NCI-H82 treated with DMSO at 0.1 percent for 48 hours (cell line): ENCODE data around the gene UPP1.

ENCODE experiments used
- DNase-seq: peaks from one replicate; lab custom pipeline; 2025; ENCODE audit not compliant: unreplicated experiment; lab: John Stamatoyannopoulos, UW

The UPP1 gene

GRCh38 chr7:48085433-48085791, 3.7 kb upstream of the UPP1 start:
- DNase-seq: no peak

- no peak for DNase-seq
Observed at GRCh38 chr7:48085942-48086341, 3.1 kb upstream of the UPP1 start.

DNA sequence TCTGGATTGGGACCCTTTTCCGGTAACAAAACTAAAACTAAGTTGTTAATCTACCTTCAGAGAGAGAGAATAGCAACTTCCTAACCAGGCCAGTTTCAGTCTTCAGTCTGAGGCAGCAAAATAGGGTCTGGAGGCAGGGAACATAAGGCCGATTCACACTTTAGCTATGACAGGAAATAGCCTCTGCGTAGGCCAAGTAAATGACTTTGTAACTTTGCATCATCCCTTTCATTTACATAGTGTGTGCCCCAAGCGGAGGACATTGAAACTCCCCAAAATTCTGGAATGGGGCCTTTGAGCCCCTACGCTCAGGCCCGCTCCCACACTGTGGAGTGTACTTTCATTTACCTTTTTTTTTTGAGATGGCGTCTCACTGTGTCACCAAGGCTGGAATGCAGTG, 1.7 kb upstream of the UPP1 start:
- DNase-seq: no peak

- DNase-seq: peak; percentile 50
Observed at GRCh38 chr7:48088559-48089045, 463 bp upstream of the UPP1 start.

GRCh38 chr7:48090095-48090805, 1.2 kb downstream of the UPP1 start:
- no peak for DNase-seq

- DNase-seq: no peak
Observed at GRCh38 chr7:48091506-48092433, 2.7 kb downstream of the UPP1 start.

GRCh38 chr7:48094861-48095293, 5.8 kb downstream of the UPP1 start:
- DNase-seq: no peak

DNA sequence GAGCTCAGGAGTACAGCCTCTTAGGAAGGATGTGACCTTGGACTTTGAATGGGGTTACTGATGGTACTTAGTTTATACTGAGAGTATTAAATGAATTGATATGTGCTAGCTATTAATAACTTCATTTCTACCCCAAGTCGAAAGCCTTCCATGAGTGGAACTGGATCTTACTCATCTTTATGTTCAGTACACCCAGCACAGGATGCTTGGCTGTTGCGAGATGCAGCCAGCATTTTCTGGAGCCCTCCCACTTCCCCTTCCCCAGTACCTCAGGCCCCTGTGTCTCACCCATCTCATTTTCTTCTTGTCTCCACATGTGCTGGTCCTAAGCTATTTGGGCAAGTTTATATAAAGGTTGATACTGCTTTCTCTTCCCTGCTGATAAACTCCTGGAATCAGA, 7.2 kb downstream of the UPP1 start:
- no peak for DNase-seq

- DNase-seq: no peak
Observed at GRCh38 chr7:48097521-48098231, 8.6 kb downstream of the UPP1 start.

DNA sequence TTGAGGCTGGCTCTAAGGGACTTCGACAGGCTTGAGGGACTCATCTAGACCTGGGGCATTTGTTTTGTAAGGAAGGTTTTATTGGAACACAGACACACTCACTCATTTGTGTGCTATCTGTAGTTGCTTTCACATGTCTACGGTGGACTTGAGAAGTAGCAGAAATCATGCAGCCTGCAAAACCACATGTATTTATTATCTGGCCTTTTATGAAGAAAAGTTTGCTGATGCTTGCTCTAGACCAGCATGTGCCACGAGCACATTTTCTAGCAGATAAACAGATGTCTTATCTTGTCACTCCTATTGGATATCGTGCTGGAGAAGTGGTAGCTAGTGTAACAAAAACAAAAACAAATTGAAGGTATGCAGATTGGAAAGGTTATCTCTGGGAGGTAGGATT, 9.8 kb downstream of the UPP1 start:
- DNase-seq: no peak

GRCh38 chr7:48099781-48100180, 10.7 kb downstream of the UPP1 start:
- no peak for DNase-seq

DNA sequence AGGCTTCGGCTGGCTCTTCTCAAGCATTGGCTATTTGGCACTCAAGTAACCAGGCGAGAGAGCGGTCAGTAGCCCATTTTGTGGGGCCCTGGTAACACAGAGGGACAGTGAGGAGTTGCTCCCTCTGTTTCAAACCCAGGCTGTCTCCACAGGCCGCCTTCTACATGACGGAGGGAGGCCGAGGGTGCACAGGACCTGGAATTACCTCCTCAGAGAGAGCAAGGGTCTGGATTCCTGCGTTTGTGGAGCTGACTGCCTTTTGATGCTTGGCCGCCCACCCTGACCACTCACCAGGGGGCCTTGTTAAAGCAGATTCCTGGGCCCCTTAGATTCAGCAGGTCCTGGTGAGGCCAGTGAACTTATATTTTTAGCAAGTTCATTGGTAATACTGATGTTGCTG, 12.3 kb downstream of the UPP1 start:
- no peak for DNase-seq

- DNase-seq: no peak
Observed at GRCh38 chr7:48101968-48102367, 12.9 kb downstream of the UPP1 start.

GRCh38 chr7:48102530-48102929, 13.5 kb downstream of the UPP1 start:
- no peak for DNase-seq

GRCh38 chr7:48105045-48105444, 16.0 kb downstream of the UPP1 start:
- DNase-seq: no peak

DNA sequence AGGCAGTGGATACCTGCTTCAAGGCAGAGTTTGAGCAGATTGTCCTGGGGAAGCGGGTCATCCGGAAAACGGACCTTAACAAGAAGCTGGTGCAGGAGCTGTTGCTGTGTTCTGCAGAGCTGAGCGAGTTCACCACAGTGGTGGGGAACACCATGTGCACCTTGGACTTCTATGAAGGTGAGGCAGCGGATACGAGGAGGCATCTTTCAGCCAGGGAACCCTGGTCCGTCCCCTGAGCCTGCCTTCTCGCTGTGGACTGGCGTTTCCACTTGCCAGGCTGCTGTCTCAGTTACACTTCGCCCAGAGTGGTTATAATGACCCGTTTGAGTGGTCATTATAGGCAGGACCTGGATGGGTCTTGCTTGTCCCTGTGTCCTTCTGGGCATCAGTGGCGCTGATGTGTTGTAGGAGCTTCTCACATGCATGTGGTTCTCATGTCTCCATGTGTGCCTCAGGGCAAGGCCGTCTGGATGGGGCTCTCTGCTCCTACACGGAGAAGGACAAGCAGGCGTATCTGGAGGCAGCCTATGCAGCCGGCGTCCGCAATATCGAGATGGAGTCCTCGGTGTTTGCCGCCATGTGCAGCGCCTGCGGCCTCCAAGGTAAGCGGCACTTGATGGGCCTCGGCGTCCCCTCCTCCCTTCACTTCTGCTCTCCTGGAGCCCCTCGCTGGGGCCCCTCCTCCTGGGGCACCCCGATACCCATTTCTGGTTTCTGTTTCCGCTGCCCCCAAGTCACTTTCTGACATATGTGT, 18.0 kb downstream of the UPP1 start:
- no peak for DNase-seq

DNA sequence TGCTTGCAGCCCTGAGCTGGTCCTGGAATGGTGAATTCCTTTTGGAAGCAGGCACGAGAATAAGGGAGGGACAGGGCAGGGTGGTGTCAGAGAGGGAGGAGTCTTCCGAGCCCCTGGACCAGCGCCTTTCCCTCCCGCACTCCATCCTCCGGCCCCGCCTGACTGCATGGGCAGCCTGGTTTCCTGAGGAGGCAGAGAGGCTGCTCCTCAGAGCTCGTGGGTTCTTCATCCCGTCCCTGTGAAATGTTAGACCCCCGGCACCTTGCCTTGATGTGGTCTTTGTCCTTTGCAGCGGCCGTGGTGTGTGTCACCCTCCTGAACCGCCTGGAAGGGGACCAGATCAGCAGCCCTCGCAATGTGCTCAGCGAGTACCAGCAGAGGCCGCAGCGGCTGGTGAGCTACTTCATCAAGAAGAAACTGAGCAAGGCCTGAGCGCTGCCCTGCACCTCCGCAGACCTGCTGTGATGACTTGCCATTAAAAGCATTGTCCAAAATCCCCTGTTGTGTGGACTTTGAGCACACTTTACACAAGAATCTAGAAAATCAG, 18.9 kb downstream of the UPP1 start:
- no peak for DNase-seq

- no peak for DNase-seq
Observed at GRCh38 chr7:48108959-48109847, 20.1 kb downstream of the UPP1 start.

GRCh38 chr7:48109848-48110663, 21.0 kb downstream of the UPP1 start:
- peak; percentile 3 for DNase-seq
